OCI-LY1 (cell line): ENCODE data around the gene TMEM242.

Source experiments
- H2AFZ ChIP-seq: fragments of 200-600 bp; sonication (generic), shearing (Covaris generic); 2 replicates; pipeline ENCODE4 v1.6.0; 2014; ENCODE audit warnings: antibody characterized with exemption, mild to moderate bottlenecking, low read length
- H3F3A ChIP-seq: fragments of 200-600 bp; sonication (generic), shearing (Covaris generic); 2 replicates; pipeline ENCODE4 v1.6.0; 2014; ENCODE audit warnings: mild to moderate bottlenecking, antibody characterized with exemption, low read length, moderate library complexity; ENCODE audit not compliant: insufficient read depth
- H3K27ac ChIP-seq: fragments of 200-600 bp; sonication (generic); 2 replicates; pipeline ENCODE4 v1.5.1; 2014; ENCODE audit warnings: low read length, mixed run types, mild to moderate bottlenecking, low read depth; ENCODE audit not compliant: poor library complexity, severe bottlenecking
- H3K27me3 ChIP-seq: fragments of 200-600 bp; sonication (generic); 2 replicates; pipeline ENCODE4 v1.6.0; 2014; ENCODE audit warnings: antibody characterized with exemption, mild to moderate bottlenecking, low read length, moderate library complexity; ENCODE audit not compliant: insufficient read depth
- H3K36me3 ChIP-seq: fragments of 200-600 bp; sonication (generic); 2 replicates; pipeline ENCODE4 v1.6.1; 2014; ENCODE audit warnings: mild to moderate bottlenecking, antibody characterized with exemption, low read length, moderate library complexity, mixed read lengths; ENCODE audit not compliant: insufficient read depth
- H3K4me1 ChIP-seq: fragments of 200-600 bp; sonication (generic); 2 replicates; pipeline ENCODE4 v1.5.1; 2014; ENCODE audit warnings: mild to moderate bottlenecking, low read length, moderate library complexity; ENCODE audit not compliant: insufficient read depth, severe bottlenecking
- H3K4me2 ChIP-seq: fragments of 200-600 bp; sonication (generic), shearing (Covaris generic); 2 replicates; pipeline ENCODE4 v1.6.1; 2014; ENCODE audit warnings: low read length
- H3K4me3 ChIP-seq: fragments of 200-600 bp; sonication (generic); 2 replicates; pipeline ENCODE4 v1.5.1; 2014; ENCODE audit warnings: low read length, low read depth, mild to moderate bottlenecking, mixed read lengths; ENCODE audit not compliant: poor library complexity, severe bottlenecking
- H3K79me2 ChIP-seq: fragments of 200-600 bp; shearing (Covaris generic); 2 replicates; pipeline ENCODE4 v1.6.1; 2016; ENCODE audit warnings: mixed run types, low read length, mixed read lengths; ENCODE audit not compliant: insufficient read depth
- H3K9ac ChIP-seq: fragments of 200-600 bp; sonication (generic), shearing (Covaris generic); 2 replicates; pipeline ENCODE4 v1.6.1; 2014; ENCODE audit warnings: mild to moderate bottlenecking, low read length, mixed read lengths
- H3K9me2 ChIP-seq: fragments of 200-600 bp; sonication (generic), shearing (Covaris generic); 2 replicates; pipeline ENCODE4 v1.6.1; 2014; ENCODE audit warnings: low read depth, mild to moderate bottlenecking, low read length, mixed read lengths
- H3K9me3 ChIP-seq: fragments of 200-600 bp; shearing (Covaris generic); 2 replicates; pipeline ENCODE4 v1.6.1; 2014; ENCODE audit warnings: low read length, mixed read lengths
- H4K20me1 ChIP-seq: fragments of 200-600 bp; sonication (generic), shearing (Covaris generic); 2 replicates; pipeline ENCODE4 v1.6.0; 2016; ENCODE audit warnings: mild to moderate bottlenecking, low read length; ENCODE audit not compliant: insufficient read depth
- CTCF ChIP-seq: fragments of 200-600 bp; sonication (generic), shearing (Covaris generic); IDR thresholded peaks from 2 replicates; pipeline ENCODE4 v1.5.1; 2017; ENCODE audit warnings: mild to moderate bottlenecking, antibody characterized with exemption, low read length, moderate library complexity, mixed read lengths
- EZH2 ChIP-seq: fragments of 200-600 bp; sonication (generic), shearing (Covaris generic); IDR thresholded peaks from 2 replicates; pipeline ENCODE4 v1.8.0; 2017; ENCODE audit warnings: borderline replicate concordance, mixed run types, mild to moderate bottlenecking, antibody characterized with exemption, low read length, moderate library complexity, mixed read lengths

The TMEM242 gene

GRCh38 chr6:157328108-157328692, 4.9 kb upstream of the TMEM242 start:
- H3K79me2 ChIP-seq: no peaks in the 10 kb centered on the region
- H2AFZ ChIP-seq: no peak overlapping the region
- TF ChIP-seq CTCF: no peak
- no peaks in the 10 kb centered on the region for H4K20me1 ChIP-seq
- no peaks in the 10 kb centered on the region for H3K9me2 ChIP-seq
- no peak overlapping the region for H3K4me3 ChIP-seq
- no peak overlapping the region for H3K9ac ChIP-seq
- H3K36me3 ChIP-seq: no peaks in the 10 kb centered on the region
- no peaks in the 10 kb centered on the region for H3F3A ChIP-seq
- H3K4me2 ChIP-seq: no peak overlapping the region
- H3K4me1 ChIP-seq: peaks cover 7% of the 10 kb centered on the region
- no peaks in the 10 kb centered on the region for H3K9me3 ChIP-seq
- 0 out of 2 replicates have a peak, but pooled peaks cover 4% of the 10 kb centered on the region for H3K27me3 ChIP-seq
- H3K27ac ChIP-seq: no peak overlapping the region

- Histone ChIP-seq H3K4me2 (no peak overlapping the region), H3K4me3 (no peak overlapping the region), H3K79me2 (no peaks in the 10 kb centered on the region), H3K27me3 (0 out of 2 replicates have a peak, but pooled peaks cover 4% of the 10 kb centered on the region), H3K9me2 (no peaks in the 10 kb centered on the region), H3K36me3 (no peaks in the 10 kb centered on the region), H3K9ac (no peak overlapping the region), H3K4me1 (peaks cover 15% of the 10 kb centered on the region), H3K27ac (no peak overlapping the region), H3F3A (no peaks in the 10 kb centered on the region), H4K20me1 (no peaks in the 10 kb centered on the region), H3K9me3 (no peaks in the 10 kb centered on the region), H2AFZ (no peak overlapping the region)
- TF ChIP-seq CTCF (no peak), EZH2 (no peak)
Measured at GRCh38 chr6:157326979-157327378, 3.7 kb upstream of the TMEM242 start.

- Histone ChIP-seq H3F3A (no peaks in the 10 kb centered on the region), H3K4me2 (no peak overlapping the region), H3K9me2 (no peaks in the 10 kb centered on the region), H3K79me2 (no peaks in the 10 kb centered on the region), H3K4me3 (no peak overlapping the region), H3K27ac (no peak overlapping the region), H3K4me1 (peaks cover 15% of the 10 kb centered on the region), H3K27me3 (0 out of 2 replicates have a peak, but pooled peaks cover 4% of the 10 kb centered on the region), H3K36me3 (peaks cover 6% of the 10 kb centered on the region; the same call in 1 of the 2 replicates), H3K9ac (no peak overlapping the region), H4K20me1 (no peaks in the 10 kb centered on the region), H2AFZ (no peak overlapping the region), H3K9me3 (no peaks in the 10 kb centered on the region)
- TF ChIP-seq EZH2: no peak
Measured at GRCh38 chr6:157325069-157325805, 1.9 kb upstream of the TMEM242 start.

GRCh38 chr6:157323966-157324300, 614 bp upstream of the TMEM242 start:
- H3K4me2 ChIP-seq: peak overlapping the region; percentile 97
- H4K20me1 ChIP-seq: no peaks in the 10 kb centered on the region
- no peaks in the 10 kb centered on the region for H3F3A ChIP-seq
- H3K9me2 ChIP-seq: no peaks in the 10 kb centered on the region
- no peak overlapping the region for H3K27ac ChIP-seq
- no peaks in the 10 kb centered on the region for H3K9me3 ChIP-seq
- peak overlapping the region; percentile 72 for H3K9ac ChIP-seq
- H3K36me3 ChIP-seq: peaks cover 6% of the 10 kb centered on the region; the same call in 1 of the 2 replicates
- 0 out of 2 replicates have a peak, but pooled peaks cover 4% of the 10 kb centered on the region for H3K27me3 ChIP-seq
- peaks cover 15% of the 10 kb centered on the region for H3K4me1 ChIP-seq
- H3K79me2 ChIP-seq: no peaks in the 10 kb centered on the region
- peak overlapping the region; percentile 88 for H2AFZ ChIP-seq
- TF ChIP-seq EZH2 (no peak), CTCF (0 out of 2 replicates have a peak, but pooled peaks have one; percentile 7)
- H3K4me3 ChIP-seq: peak overlapping the region; percentile 73
